ENCODE data around the gene NFIL3.
"Not testable (repeated sequence)": the region's sequence is repeated elsewhere in the genome, so short reads cannot be mapped to it uniquely, and the experiment has no call there.

The NFIL3 gene

GRCh38 chr9:91374939-91375338 is 48.7 kb downstream of the NFIL3 start:
- Mint-ChIP-seq H3K27ac (no peak overlapping the region), H3K36me3 (no peaks in the 10 kb centered on the region), H3K9me3 (peaks cover 4% of the 10 kb centered on the region), H3K4me3 (no peak overlapping the region), H3K27me3 (peaks cover 10% of the 10 kb centered on the region), H3K4me1 (peaks cover 3% of the 10 kb centered on the region)
- CTCF ChIA-PET: no interaction called here
- no peak for DNase-seq

- CTCF ChIA-PET: no interaction called here
- no peak for DNase-seq
- Mint-ChIP-seq H3K27me3 (peaks cover 21% of the 10 kb centered on the region), H3K9me3 (peaks cover 2% of the 10 kb centered on the region), H3K4me3 (no peak overlapping the region), H3K27ac (no peak overlapping the region), H3K4me1 (peaks cover 3% of the 10 kb centered on the region), H3K36me3 (no peaks in the 10 kb centered on the region)
These were observed 51.7 kb downstream of the NFIL3 start for GRCh38 chr9:91371894-91372293.

- H3K4me1 Mint-ChIP-seq, H3K27ac Mint-ChIP-seq, H3K4me3 Mint-ChIP-seq, H3K36me3 Mint-ChIP-seq, CTCF ChIA-PET, H3K9me3 Mint-ChIP-seq, DNase-seq: not testable (repeated sequence)
- H3K27me3 Mint-ChIP-seq: peaks cover 28% of the 10 kb centered on the region
These were observed 53.6 kb downstream of the NFIL3 start for GRCh38 chr9:91370006-91370405.

GRCh38 chr9:91364702-91365101 is 58.9 kb downstream of the NFIL3 start:
- Mint-ChIP-seq H3K4me1 (peaks cover 20% of the 10 kb centered on the region), H3K9me3 (peaks cover 6% of the 10 kb centered on the region), H3K4me3 (no peak overlapping the region), H3K36me3 (peaks cover under 1% of the 10 kb centered on the region), H3K27me3 (peaks cover 17% of the 10 kb centered on the region), H3K27ac (no peak overlapping the region)
- no peak for DNase-seq
- CTCF ChIA-PET: no interaction called here

GRCh38 chr9:91364005-91364404 is 59.6 kb downstream of the NFIL3 start:
- no peak for DNase-seq
- Mint-ChIP-seq H3K36me3 (peaks cover 4% of the 10 kb centered on the region), H3K4me3 (no peak overlapping the region), H3K9me3 (peaks cover 6% of the 10 kb centered on the region), H3K4me1 (peaks cover 27% of the 10 kb centered on the region), H3K27ac (no peak overlapping the region), H3K27me3 (peaks cover 11% of the 10 kb centered on the region)
- CTCF ChIA-PET: no interaction called here

GRCh38 chr9:91362051-91362611 is 61.5 kb downstream of the NFIL3 start:
- peaks cover 11% of the 10 kb centered on the region for H3K36me3 Mint-ChIP-seq
- peak overlapping the region; percentile 79 for H3K4me3 Mint-ChIP-seq
- H3K9me3 Mint-ChIP-seq: peaks cover 4% of the 10 kb centered on the region
- peaks cover 9% of the 10 kb centered on the region for H3K27me3 Mint-ChIP-seq
- no peak for DNase-seq
- CTCF ChIA-PET: no interaction called here
- peak overlapping the region; percentile 87 for H3K27ac Mint-ChIP-seq
- H3K4me1 Mint-ChIP-seq: peaks cover 42% of the 10 kb centered on the region

GRCh38 chr9:91361291-91362050 is 62.2 kb downstream of the NFIL3 start, which contains the start of gene AUH:
TSS of gene AUH (minus strand) at chr9:91361918. CDS start at chr9:91361889, 29 bp downstream.
- peak within 1 kb of the TSS; percentile 88 for H3K4me3 Mint-ChIP-seq
- CTCF ChIA-PET: interaction anchor here (0.8 to 1.2 kb wide), 4 partner anchors 35 to 272 kb away, joined by 3 to 4 read pairs (median 4); no protein-coding TSS in a partner anchor
- peaks cover 44% of the 10 kb centered on the region for H3K4me1 Mint-ChIP-seq
- peak; percentile 88 for DNase-seq
- peaks cover 14% of the 10 kb centered on the region for H3K36me3 Mint-ChIP-seq
- H3K9me3 Mint-ChIP-seq: peaks cover 4% of the 10 kb centered on the region
- H3K27me3 Mint-ChIP-seq: peaks cover 4% of the 10 kb centered on the region
- peak within 1 kb of the TSS; percentile 95 for H3K27ac Mint-ChIP-seq

- peaks cover 4% of the 10 kb centered on the region for H3K9me3 Mint-ChIP-seq
- H3K4me1 Mint-ChIP-seq: peaks cover 46% of the 10 kb centered on the region
- H3K27ac Mint-ChIP-seq: peak overlapping the region; percentile 95
- DNase-seq: no peak
- CTCF ChIA-PET: interaction anchor here (0.8 to 1.2 kb wide), 5 partner anchors 36 to 271 kb away, joined by 3 to 4 read pairs (median 4); no protein-coding TSS in a partner anchor
- H3K36me3 Mint-ChIP-seq: peaks cover 20% of the 10 kb centered on the region
- peaks cover under 1% of the 10 kb centered on the region for H3K27me3 Mint-ChIP-seq
- peak overlapping the region; percentile 88 for H3K4me3 Mint-ChIP-seq
These were observed 62.9 kb downstream of the NFIL3 start for GRCh38 chr9:91360551-91361290.

- H3K27me3 Mint-ChIP-seq: no peaks in the 10 kb centered on the region
- peaks cover 3% of the 10 kb centered on the region for H3K9me3 Mint-ChIP-seq
- H3K4me1 Mint-ChIP-seq: peaks cover 46% of the 10 kb centered on the region
- peak overlapping the region; percentile 88 for H3K4me3 Mint-ChIP-seq
- CTCF ChIA-PET: interaction anchor here (0.8 to 1.8 kb wide), 8 partner anchors 64 to 325 kb away, joined by 3 to 7 read pairs (median 4); partner anchors contain the start of gene NFIL3
- DNase-seq: no peak
- peaks cover 26% of the 10 kb centered on the region for H3K36me3 Mint-ChIP-seq
- H3K27ac Mint-ChIP-seq: no peak overlapping the region
These were observed 63.7 kb downstream of the NFIL3 start for GRCh38 chr9:91359734-91360470.

- H3K27me3 Mint-ChIP-seq: no peaks in the 10 kb centered on the region
- DNase-seq: no peak
- peak overlapping the region; percentile 60 for H3K27ac Mint-ChIP-seq
- CTCF ChIA-PET: interaction anchor here (0.5 to 1.8 kb wide), 9 partner anchors 65 to 377 kb away, joined by 3 to 7 read pairs (median 3); partner anchors contain the start of gene NFIL3
- peaks cover 32% of the 10 kb centered on the region for H3K36me3 Mint-ChIP-seq
- peaks cover 3% of the 10 kb centered on the region for H3K9me3 Mint-ChIP-seq
- peak overlapping the region; percentile 54 for H3K4me3 Mint-ChIP-seq
- peaks cover 46% of the 10 kb centered on the region for H3K4me1 Mint-ChIP-seq
These were observed 64.5 kb downstream of the NFIL3 start for GRCh38 chr9:91359083-91359482.

Measured in activated naive CD4-positive, alpha-beta T cell treated with anti-CD3 and anti-CD28 coated beads, Interleukin-2, amount 10 ng/mL, durations not matched to agents 7 days and 5 days (primary cell).